Ascending aorta (tissue), 2 donors: Measurements from ENCODE around the gene ARHGAP42. TPM values are rescaled to one million over a fixed set of nuclear protein-coding genes. Genes with fewer than 3 reads are reported as not detected.

Experiments
- DNase-seq, 2 donors: peaks; one replicate each; pipeline ENCODE4 v3.0.0-alpha.2; 2019; ENCODE audit warnings: low spot score in 2 of 2
- H3K27ac ChIP-seq, 2 donors: fragments of 200-600 bp; sonication (generic); one replicate each; pipeline ENCODE4 v1.5.1; 2016 to 2017; ENCODE audit warnings: mild to moderate bottlenecking in 1 of 2
- H3K27me3 ChIP-seq: fragments of 200-600 bp; sonication (generic); one replicate; pipeline ENCODE4 v1.5.1; 2017
- H3K36me3 ChIP-seq, 2 donors: fragments of 200-600 bp; sonication (generic); one replicate each; pipeline ENCODE4 v1.5.1; 2016
- H3K4me1 ChIP-seq, 2 donors: fragments of 200-600 bp; sonication (generic); one replicate each; pipeline ENCODE4 v1.5.1; 2016 to 2017; ENCODE audit warnings: mild to moderate bottlenecking in 1 of 2
- H3K4me3 ChIP-seq, 2 donors: fragments of 200-600 bp; sonication (generic); one replicate each; pipeline ENCODE4 v1.5.1; 2016 to 2017; ENCODE audit warnings: mild to moderate bottlenecking in 1 of 2
- H3K9me3 ChIP-seq, 2 donors: fragments of 200-600 bp; sonication (generic); one replicate each; pipeline ENCODE4 v1.5.1; 2016
- CTCF ChIP-seq, 3 experiments: fragments of 200-600 bp in 2 of 3; fragments of 450-650 bp in 1 of 3; sonication (generic) in 2 of 3; IDR thresholded peaks; one replicate each; pipeline ENCODE4 v1.5.1; 2016 to 2019; ENCODE audit warnings: antibody characterized with exemption in 3 of 3, mild to moderate bottlenecking in 1 of 3, moderate library complexity in 1 of 3
- intact Hi-C: fragments of 100-400 bp; cut with DNase I; formaldehyde crosslinking; loops from one replicate; pipeline ENCODE4 v1.15.1; 2023
- total RNA-seq: library from RNA; depleted of rRNA; stranded (reverse); fragments of >200 nt; gene quantifications from one replicate; pipeline ENCODE4 v1.1.0, GENCODE V29; 2016

ARHGAP42 gene
- total RNA-seq, 1 donor from 2014 or later, result 4.7 TPM

GRCh38 chr11:100902454-100903141, 215.5 kb downstream of the ARHGAP42 start:
- Histone ChIP-seq H3K27me3 (no peaks in the 10 kb centered on the region), H3K36me3 (no peaks in the 10 kb centered on the region), H3K27ac (no peak overlapping the region), H3K4me3 (no peak overlapping the region), H3K4me1 (no peaks in the 10 kb centered on the region), H3K9me3 (no peaks in the 10 kb centered on the region)
- no peak for DNase-seq
- TF ChIP-seq CTCF (IDR thresholded peaks at IDR 0.05), result no peak
- intact Hi-C loops, result no loop called here

GRCh38 chr11:100903284-100903683, 216.2 kb downstream of the ARHGAP42 start:
- Histone ChIP-seq H3K4me3 (no peak overlapping the region), H3K9me3 (no peaks in the 10 kb centered on the region), H3K27me3 (no peaks in the 10 kb centered on the region), H3K27ac (no peak overlapping the region), H3K36me3 (no peaks in the 10 kb centered on the region), H3K4me1 (no peaks in the 10 kb centered on the region)
- intact Hi-C loops, result no loop called here
- DNase-seq, result no peak
- TF ChIP-seq CTCF (IDR thresholded peaks at IDR 0.05), result no peak

- Histone ChIP-seq H3K9me3 (no peaks in the 10 kb centered on the region), H3K4me1 (no peaks in the 10 kb centered on the region), H3K27me3 (no peaks in the 10 kb centered on the region), H3K4me3 (no peak overlapping the region), H3K36me3 (no peaks in the 10 kb centered on the region), H3K27ac (no peak overlapping the region)
- no peak for TF ChIP-seq CTCF (IDR thresholded peaks at IDR 0.05)
- intact Hi-C loops, result no loop called here
- no peak for DNase-seq
Observed at GRCh38 chr11:100905684-100906083, 218.6 kb downstream of the ARHGAP42 start.

GRCh38 chr11:100908746-100909145, 221.7 kb downstream of the ARHGAP42 start:
- H3K9me3 ChIP-seq, result no peaks in the 10 kb centered on the region
- H3K27ac ChIP-seq, result no peak overlapping the region
- no peaks in the 10 kb centered on the region for H3K36me3 ChIP-seq
- no peaks in the 10 kb centered on the region for H3K27me3 ChIP-seq
- H3K4me1 ChIP-seq, result no peaks in the 10 kb centered on the region
- no peak for DNase-seq
- intact Hi-C loops, result no loop called here
- H3K4me3 ChIP-seq, result no peak overlapping the region
- TF ChIP-seq CTCF (IDR thresholded peaks at IDR 0.05), result no peak

- no peaks in the 10 kb centered on the region for H3K4me1 ChIP-seq
- no peak for DNase-seq
Observed at GRCh38 chr11:100910808-100911207, 223.7 kb downstream of the ARHGAP42 start.

More at GRCh38 chr11:100910808-100911207, 223.7 kb downstream of the ARHGAP42 start:
- H3K27ac ChIP-seq, result no peak overlapping the region
- H3K27me3 ChIP-seq, result no peaks in the 10 kb centered on the region
- no peaks in the 10 kb centered on the region for H3K9me3 ChIP-seq
- no peak overlapping the region for H3K4me3 ChIP-seq
- intact Hi-C loops, result no loop called here
- H3K36me3 ChIP-seq, result no peaks in the 10 kb centered on the region
- no peak for TF ChIP-seq CTCF (IDR thresholded peaks at IDR 0.05)
